ENCODE measurements around the gene DTX3.
"Not testable (repeated sequence)": the region's sequence is repeated elsewhere in the genome, so short reads cannot be mapped to it uniquely, and the experiment has no call there.

The DTX3 gene

GRCh38 chr12:57632958-57633840 is 28.6 kb downstream of the DTX3 start, which contains the start of gene B4GALNT1:
TSS of gene B4GALNT1 (minus strand) at chr12:57633201. CDS start at chr12:57632132, 1,069 bp downstream.
- peak; percentile 65 to 68 for DNase-seq

DNA sequence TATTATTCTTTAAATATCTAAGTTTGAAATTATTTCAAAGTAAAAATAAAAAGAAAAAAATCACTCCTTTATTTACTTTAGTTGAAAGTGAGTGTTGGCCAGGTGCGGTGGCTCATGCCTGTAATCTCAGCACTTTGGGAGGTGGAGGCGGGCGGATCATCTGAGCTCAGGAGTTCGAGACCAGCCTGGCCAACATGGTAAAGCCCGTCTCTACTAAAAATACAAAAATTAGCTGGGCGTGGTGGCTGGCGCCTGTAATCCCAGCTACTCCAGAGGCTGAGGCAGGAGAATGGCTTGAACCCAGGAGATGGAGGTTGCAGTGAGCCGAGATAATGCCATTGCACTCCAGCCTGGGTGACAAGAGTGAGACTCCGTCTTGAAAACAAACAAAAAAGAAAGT is 32.1 kb downstream of the DTX3 start:
- not testable (repeated sequence) for DNase-seq

GRCh38 chr12:57637364-57637763 is 32.7 kb downstream of the DTX3 start:
- DNase-seq = no peak

DNA sequence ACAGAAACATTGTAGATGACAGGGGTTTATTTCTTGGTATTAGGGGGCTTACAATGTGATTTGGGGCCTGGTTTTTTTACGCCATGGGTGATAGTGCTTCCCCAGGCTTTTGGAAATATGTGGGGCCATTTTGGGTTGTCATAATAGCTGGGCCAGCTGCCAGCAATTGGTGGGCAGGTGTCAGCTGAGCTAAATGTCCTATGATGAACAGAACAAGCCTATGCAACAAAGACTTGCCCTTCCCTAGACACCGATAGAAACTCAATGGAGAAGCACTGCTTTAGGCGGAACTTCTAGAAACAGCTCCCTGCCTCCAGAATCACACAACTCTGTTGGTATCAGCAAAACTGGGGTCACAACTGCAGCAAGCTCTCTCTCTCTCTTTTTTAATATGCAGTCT is 33.5 kb downstream of the DTX3 start:
- no peak for DNase-seq

DNA sequence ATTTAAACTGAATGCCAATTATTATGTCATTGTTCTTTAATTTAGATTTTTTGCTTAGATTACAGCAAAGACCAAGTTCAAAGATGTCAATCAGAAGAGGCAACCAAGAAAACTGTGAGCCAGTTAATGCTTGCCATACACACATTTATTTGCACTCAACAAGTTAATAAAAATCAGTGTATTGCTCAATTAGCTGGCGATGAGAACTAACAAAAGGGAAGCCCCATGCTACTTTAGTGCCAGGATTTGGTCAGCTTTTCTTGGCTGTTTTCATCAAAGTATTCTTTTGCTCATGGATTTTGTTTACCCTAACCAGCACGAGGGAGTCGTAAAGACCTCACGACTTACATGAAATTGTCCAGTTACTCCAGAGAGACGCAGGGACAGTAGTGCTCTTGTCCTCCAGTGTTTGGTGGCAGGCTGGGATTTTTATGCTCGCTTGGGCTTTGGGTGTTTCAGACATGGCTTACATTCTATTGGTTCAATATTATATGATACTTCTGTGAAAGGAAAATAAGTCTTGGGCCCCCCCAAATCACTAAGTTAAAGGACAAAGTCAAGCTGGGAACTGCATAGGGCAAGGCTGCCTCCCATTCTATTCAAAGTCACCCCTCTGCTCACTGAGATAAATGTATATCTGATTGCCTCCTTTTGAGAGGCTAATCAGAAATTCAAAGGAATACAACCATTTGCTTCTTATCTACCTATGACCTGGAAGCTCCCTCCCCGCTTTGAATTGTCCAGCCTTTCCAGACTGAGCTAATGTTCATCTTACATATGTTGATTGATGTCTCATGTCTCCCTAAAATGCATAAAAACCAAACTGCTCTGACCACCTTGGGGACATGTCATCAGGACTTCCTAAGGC is 35.8 kb downstream of the DTX3 start:
- no peak for DNase-seq

DNA sequence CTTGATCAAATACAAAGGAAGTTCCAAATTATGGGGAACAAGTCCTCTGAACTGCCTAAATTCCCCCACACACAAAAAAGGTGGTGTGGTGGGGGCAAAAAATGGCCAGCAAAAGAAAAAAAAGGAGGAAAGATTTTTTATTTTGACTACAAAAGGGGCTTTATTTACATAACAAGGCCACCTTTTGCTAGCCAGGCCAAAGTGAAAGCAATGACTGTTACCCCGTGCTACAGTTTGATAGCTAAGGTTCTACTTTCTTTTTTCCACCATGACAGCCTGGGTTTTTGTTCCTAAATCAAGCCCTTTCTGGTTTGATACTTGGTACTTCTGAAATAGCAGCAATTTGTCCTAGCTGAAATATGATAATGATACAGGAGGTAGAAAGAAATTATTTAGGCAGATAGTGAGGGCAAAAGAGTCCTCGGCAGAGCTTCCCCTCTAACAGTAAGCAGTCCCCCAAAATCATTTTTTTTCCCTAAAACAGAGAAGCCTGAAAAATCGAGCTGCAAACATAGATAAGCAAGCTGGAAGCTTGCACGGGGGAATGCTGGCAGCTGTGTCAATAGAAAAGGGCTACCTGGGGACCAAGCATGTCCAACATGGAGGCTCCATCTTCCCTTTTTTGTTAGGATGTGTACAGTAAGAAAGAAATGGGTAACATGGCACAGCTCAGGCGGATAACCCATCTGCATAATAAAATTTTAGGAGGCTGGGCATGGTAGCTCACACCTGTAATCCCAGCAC is 37.2 kb downstream of the DTX3 start:
- DNase-seq = no peak

DNA sequence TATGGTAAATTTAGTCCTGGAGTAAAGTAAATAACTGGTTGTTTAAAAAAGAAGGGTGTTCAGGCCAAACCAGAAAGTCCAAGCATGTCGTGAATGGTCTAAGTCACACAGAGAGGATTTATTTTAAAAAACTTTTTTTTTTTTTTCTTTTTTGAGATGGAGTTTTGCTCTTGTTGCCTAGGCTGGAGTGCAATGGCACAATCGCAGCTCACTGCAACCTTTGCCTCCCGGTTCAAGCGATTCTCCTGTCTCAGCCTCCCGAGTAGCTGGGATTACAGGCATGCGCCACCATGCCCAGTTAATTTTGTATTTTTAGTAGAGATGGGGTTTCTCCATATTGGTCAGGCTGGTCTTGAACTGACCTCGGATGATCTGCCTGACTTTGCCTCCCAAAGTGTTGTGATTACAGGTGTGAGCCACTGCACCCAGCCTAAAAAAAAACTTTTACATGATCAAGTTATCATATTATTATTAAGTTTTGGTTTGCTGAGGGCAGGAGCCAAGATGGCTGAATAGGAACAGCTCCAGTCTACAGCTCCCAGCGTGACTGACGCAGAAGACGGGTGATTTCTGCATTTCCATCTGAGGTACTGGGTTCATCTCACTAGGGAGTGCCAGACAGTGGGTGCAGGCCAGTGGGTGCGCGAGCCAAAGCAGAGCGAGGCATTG is 41.5 kb downstream of the DTX3 start:
- not testable (repeated sequence) for DNase-seq

DNA sequence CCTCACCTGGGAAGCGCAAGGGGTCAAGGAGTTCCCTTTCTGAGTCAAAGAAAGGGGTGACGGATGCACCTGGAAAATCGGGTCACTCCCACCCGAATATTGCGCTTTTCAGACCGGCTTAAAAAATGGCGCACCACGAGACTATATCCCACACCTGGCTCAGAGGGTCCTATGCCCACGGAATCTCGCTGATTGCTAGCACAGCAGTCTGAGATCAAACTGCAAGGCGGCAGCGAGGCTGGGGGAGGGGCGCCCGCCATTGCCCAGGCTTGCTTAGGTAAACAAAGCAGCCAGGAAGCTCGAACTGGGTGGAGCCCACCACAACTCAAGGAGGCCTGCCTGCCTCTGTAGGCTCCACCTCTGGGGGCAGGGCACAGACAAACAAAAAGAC is 42.0 kb downstream of the DTX3 start:
- DNase-seq = not testable (repeated sequence)

DNA sequence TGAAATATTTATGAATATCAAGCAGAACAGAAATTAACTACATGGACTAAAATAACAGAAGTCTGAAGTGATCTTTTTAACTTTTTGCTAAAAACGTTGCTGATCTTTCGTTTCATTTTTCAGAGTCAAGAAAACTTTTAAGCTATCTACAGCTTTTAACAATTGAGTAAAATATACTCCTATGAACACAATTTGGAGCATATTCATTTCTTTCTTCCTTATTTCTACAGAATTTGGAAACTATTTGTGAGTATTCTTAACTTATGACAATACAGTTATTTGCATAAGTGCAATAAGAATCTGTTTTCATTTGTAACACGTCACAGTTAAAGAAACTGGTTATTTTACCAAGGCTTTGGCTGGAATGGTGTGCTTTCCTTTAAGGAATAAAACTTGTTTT is 49.4 kb downstream of the DTX3 start:
- DNase-seq = no peak

- no peak for DNase-seq
These were observed 51.1 kb downstream of the DTX3 start for GRCh38 chr12:57655541-57656240.

DNA sequence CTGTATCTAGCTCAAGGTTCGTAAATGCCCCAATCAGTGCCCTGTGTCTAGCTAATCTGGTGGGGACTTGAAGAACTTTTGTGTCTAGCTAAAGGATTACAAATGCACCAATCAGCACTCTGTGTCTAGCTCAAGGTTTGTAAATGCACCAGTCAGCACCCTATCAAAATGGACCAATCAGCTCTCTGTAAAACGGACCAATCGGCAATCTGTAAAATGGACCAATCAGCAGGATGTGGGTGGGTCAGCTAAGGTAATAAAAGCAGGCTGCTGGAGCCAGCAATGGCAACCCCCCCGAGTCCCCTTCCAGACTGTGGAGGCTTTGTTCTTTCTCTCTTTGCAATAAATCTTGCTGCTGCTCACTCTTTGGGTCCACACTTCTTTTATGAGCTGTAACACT is 51.8 kb downstream of the DTX3 start:
- not testable (repeated sequence) for DNase-seq

DNA sequence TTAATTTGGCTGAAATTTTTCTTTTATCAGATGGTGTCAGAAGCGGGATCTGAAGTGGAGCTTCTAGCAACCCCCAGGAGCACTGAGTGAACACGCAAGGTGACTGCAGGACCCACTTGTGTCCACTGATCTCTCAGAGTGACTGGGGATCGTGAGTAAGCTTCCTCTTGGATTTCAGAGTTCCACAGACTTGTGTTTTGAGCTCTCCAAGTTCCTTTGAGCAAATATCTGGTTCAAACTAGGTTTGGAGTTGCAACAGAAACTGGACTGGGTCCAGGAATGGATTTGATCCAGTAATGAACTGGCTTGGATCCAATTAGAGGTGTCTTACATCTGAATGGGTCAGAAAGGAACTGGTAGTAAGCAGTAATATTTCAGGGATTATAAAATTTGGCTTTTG is 53.1 kb downstream of the DTX3 start:
- DNase-seq = no peak

DNA sequence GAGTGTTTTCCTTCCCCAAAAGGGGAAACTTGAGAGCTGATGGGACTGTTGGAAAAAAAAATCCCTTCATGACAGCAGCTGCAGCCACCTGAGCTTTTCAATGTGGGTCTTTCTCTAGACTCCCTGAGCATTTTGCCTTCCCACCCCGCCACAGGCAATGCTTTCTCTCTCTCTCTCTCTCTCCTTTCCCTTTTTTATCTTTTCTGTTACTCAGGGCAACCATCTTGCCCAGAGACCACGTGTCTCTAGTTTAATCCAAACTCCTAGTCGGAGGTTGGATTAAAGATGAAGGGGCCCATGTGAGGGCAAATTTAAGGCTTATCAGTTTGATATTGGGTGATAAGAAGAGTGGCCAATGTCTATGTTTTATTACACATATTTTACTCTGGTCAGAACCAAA is 54.3 kb downstream of the DTX3 start:
- DNase-seq = no peak

Measured in CD4-positive, alpha-beta T cell treated with Interleukin-4 for 1 hour (primary cell).